Body of pancreas (tissue), 4 donors: ENCODE results near the gene CKS1B.
A peak's percentile ranks its signal among the peaks of the same experiment; 100 is the strongest.

Experiments used
- POLR2A ChIP-seq, 3 donors: fragments of 450-650 bp; IDR thresholded peaks; one replicate each; pipeline ENCODE4 v1.6.1; 2016; ENCODE audit warnings: antibody characterized with exemption in 3 of 3, mild to moderate bottlenecking in 2 of 3
- TF ChIP-seq, protein P1 (sequence below), 7 experiments: fragments of 450-650 bp in 4 of 7; fragments of 200-600 bp in 3 of 7; sonication (generic) in 3 of 7; IDR thresholded peaks; one replicate each; pipeline ENCODE4 v1.5.1; 2016 to 2019; ENCODE audit warnings: antibody characterized with exemption in 7 of 7

DNA sequence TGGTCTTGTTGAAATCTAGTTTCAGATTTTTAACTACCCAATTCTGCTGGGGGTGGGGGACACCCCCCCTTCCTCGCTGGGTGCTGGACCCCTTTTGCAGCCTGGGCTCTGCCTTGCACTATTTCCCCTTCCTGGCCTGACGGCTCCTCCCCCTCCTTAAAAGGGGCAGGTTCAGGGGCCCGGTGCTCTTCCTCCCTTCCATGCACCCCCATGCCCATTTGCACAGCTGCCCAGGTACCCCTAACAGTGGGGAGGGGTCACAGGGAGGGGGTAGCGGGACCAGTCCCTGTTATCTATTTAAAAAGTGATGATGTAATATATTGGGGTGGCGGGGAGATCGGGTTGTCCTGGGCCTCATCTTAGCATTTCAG lies 43.5 kb downstream of the CKS1B start:
- peak in 1 of 3 donors; percentile 4 for TF ChIP-seq POLR2A (IDR thresholded peaks at IDR 0.05)
- TF ChIP-seq, protein P1, sequence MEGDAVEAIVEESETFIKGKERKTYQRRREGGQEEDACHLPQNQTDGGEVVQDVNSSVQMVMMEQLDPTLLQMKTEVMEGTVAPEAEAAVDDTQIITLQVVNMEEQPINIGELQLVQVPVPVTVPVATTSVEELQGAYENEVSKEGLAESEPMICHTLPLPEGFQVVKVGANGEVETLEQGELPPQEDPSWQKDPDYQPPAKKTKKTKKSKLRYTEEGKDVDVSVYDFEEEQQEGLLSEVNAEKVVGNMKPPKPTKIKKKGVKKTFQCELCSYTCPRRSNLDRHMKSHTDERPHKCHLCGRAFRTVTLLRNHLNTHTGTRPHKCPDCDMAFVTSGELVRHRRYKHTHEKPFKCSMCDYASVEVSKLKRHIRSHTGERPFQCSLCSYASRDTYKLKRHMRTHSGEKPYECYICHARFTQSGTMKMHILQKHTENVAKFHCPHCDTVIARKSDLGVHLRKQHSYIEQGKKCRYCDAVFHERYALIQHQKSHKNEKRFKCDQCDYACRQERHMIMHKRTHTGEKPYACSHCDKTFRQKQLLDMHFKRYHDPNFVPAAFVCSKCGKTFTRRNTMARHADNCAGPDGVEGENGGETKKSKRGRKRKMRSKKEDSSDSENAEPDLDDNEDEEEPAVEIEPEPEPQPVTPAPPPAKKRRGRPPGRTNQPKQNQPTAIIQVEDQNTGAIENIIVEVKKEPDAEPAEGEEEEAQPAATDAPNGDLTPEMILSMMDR (IDR thresholded peaks at IDR 0.05), result no peak
